HG03066 (cell line): ENCODE data around the gene EIF6.
"Not testable (repeated sequence)": the region's sequence is repeated elsewhere in the genome, so short reads cannot be mapped to it uniquely, and the experiment has no call there.

Experiments used
- ATAC-seq: cut with Tn5 transposase; IDR thresholded peaks from one replicate; pipeline ENCODE4 v1.9.1; 2021; ENCODE audit warnings: low read depth; ENCODE audit not compliant: unreplicated experiment

Gene EIF6

DNA sequence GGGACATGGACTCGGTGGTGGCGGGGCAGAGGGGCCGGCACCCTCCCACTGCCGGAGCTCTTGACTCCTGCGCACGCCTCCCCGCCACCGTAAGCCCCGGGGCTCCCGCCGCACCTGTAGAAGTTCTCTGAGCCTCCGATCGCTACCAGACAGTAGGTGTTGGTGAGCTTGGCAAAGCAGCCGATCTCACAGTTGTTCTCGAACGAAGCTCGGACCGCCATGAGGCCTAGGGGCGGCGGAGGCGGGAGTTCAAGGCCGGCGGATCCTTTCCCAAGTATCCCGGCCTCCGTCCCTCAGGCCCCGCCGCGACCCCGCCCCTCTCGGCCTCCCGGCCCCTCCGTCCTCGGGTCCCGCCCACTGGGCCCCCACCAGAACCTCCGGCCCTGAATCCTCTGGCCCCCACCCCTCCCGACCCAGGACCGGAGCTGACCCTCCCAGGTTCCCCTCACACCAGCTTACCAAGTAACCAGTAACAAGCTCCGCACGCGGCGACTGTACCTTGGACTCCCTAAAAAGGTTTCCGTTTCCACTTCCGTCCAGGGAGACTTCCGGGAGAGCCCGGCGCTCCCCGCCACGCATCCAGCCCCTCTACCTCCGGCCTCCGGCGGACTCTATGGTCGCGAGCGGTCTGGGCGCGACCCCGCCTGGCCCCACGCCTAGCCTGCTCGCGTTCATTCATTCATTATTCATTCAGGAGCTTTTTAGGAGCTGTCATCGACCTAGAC, at the start of gene EIF6:
EIF6 (minus strand) TSS at position 506 of the 725 bp plus-strand sequence; CDS start at position 221, 285 bp downstream.
- ATAC-seq, result peak; percentile 63

- ATAC-seq, result no peak
Observed at GRCh38 chr20:35333606-35334005, 49.0 kb upstream of the EIF6 start.

- ATAC-seq, result no peak
Observed at GRCh38 chr20:35332540-35333200, 48.1 kb upstream of the EIF6 start.

DNA sequence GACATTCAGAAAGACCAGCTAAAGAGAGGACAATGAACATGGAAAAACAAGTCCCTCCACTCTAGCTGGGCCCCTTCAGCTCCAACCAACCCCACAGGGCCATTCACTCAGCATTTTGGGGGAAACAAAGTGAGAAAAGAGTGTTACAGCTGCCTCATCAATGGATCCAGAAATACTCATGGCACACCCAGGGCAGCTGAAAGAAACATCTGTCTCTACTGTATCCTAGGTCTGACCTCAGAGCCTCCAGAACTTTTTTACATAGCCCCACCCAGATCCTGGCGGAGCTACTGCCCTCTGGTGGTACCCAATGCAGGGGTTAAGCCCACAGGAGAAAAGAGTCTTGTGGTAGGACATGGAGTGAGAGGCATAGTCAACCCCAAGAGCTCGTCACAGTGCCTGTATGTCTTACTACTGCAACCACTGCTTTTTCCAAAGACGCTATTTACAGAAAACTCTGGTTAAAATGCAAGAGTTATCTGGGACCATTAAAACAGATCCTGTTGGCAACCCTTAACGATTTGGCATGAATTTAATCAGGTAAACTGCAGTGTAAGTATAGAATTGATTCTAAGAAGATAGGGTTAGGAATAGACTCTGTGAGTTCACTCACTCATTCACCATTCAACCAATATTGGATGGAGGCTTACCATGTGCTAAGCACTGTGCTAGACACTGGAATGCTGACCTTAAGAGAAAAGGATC, 45.0 kb upstream of the EIF6 start:
- ATAC-seq, result no peak

GRCh38 chr20:35328689-35329088, 44.1 kb upstream of the EIF6 start:
- no peak for ATAC-seq

- ATAC-seq, result no peak
Observed at GRCh38 chr20:35328095-35328685, 43.6 kb upstream of the EIF6 start.

DNA sequence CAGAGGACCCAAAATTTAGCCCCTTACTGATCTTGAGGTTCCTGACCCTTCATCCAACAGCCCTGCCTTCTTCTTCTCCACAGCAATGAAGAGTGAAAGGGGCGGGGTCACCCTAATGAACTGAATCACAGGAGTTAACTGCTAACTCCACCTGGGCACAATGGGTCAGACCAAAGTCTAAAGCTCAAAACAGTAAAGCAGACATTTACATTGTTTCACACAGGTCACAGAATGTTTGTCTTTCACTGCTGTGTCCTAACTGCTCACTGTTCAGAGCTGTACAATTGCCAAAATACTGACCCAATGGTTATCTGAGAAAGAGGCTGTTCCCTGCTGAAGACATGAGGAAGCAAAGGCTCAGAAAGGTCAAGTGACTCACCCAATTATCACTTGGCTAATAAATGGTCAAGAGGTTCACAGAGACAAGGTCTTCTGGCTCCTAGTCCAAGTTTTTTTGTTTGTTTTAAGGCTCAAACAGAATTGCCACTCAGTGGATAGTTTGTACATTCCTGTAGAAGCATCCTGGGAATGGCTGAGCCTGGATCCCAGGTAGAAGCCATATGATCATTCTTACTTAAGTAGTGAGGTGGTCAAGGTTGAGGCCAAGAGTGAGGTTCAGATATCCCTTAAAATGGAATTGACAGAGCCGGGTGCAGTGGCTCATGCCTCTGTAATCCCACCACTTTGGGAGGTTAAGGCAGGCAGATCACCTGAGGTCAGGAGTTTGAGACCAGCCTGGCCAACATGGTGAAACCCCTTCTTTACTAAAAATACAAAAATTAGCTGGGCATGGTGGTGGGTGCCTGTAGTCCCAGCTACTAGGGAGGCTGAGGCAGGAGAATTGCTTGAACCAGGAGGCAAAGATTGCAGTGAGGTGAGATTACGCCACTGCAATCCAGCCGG, 42.8 kb upstream of the EIF6 start:
- ATAC-seq, result no peak

GRCh38 chr20:35326740-35327073, 42.1 kb upstream of the EIF6 start:
- ATAC-seq, result no peak

DNA sequence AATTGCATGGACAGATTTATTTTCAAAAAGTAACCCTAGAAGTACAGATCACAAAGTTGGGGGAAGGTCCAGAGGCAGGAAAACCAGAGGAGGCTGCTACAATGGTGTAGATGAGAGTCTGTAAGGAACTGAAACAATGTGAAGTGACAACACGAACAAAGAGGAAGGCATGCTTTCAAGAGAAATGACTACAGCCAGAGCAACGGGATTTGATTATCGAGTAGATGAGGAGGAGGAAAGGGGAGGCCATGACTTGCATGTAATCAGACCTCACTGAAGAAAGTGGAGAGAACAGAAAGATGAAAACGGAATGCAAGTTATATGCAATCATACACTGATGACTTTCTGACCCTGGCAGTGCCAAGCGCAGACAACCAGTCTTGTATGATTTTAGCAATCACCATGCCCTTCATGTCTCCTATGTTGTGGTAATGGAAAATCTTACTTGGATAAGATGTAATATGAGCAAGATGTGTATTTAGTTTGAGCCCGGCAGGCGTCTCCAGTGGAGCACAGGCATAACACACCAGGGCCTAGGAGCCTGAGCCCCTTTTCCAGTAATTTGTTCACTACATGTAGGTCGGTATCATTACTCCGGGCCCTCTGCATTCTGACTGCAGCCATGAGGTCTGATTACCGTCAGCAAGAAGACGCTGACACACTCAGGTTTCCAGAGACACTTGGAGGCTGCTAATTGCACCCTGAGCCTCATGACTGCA, 41.6 kb upstream of the EIF6 start:
- no peak for ATAC-seq

GRCh38 chr20:35325401-35325800, 40.8 kb upstream of the EIF6 start:
- no peak for ATAC-seq

DNA sequence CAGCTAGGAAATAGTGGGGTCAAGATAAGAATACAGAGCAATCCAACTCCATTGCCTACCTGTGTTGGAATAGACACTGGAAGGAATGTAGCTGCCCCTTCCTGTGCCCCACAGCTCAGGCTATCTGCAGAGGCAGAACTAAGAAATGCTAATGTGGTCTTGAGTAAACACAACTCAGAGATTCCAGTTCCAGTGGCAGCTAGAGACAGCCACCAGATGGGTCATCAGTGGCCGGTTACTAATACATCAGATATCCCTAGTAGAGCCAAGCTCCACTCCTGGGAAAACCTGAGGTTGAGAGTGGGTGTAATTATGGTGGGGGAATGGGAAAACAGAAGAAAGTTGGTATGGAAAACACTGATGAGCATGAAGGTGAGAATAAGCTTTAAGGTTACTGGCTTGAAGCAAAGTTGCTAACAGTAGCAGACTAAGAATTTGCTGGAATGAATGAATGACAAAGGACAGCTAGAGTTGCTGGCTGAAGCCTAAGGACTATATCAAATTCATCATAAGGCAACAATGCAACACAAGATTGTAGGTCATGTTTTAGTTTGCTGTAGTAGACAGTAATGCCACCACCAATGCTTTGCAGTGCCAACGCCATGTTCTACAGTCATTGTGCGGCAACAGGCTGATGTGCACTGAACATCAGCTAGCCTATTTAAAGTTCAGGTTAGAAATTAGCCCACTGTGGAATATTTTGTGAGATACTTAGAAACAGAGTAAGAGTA, 36.0 kb upstream of the EIF6 start:
- no peak for ATAC-seq

- no peak for ATAC-seq
Observed at GRCh38 chr20:35319871-35320197, 35.3 kb upstream of the EIF6 start.

- ATAC-seq, result no peak
Observed at GRCh38 chr20:35319192-35319870, 34.8 kb upstream of the EIF6 start.

DNA sequence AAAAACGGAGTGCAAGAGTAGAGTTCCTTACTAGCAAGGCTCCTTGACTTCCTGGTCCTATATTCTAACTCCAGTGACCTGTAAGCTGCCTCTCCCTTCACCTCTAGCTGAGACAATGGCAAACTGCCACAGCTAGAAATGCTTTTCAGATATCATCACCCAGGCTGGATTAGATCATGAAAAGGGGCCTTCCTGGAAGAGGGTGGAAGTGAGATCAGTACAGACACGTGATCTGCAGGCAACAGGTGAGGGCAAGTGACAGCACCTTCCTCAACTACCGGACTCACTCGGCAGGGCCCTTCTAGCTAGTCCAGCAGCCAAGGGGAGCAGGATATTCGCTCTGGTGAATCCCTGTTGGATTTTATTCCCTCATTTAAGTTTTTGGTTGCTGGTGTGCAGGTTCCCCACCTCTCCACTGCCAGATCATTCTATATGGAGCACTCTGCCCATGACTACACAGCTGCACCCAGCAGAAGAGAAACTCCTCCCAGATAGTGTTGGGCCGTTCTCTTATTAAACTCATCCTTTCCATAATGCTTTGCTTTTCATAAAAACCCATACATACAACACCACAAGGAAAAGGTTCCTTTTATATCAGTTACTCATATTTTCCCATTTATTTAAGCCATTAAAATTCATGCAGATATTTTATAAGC, 34.1 kb upstream of the EIF6 start:
- no peak for ATAC-seq

GRCh38 chr20:35317416-35318210, 33.0 kb upstream of the EIF6 start:
- ATAC-seq, result no peak

- ATAC-seq, result no peak
Observed at GRCh38 chr20:35316086-35316485, 31.5 kb upstream of the EIF6 start.

DNA sequence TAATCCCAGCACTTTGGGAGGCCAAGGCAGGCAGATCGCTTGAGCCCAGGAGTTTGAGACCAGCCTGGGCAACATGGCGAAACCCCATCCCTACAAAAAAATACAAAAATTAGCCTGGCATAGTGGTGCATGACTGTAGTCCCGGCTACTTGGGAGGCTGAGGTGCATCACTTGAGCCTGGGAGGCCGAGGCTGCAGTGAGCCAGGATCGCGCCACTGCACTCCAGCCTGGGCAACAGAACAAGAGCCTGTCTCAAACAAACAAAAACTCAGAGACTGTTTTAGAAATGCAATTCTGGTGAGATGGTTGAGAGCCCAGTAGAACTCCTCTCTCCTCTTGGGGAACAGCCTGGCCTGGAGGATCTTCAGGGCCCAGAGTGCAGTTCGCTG, 31.1 kb upstream of the EIF6 start:
- ATAC-seq, result not testable (repeated sequence)
